ENCODE results near the gene PNISR.

The PNISR gene

GRCh38 chr6:99407076-99407475 is 18.0 kb downstream of the PNISR start:
- DNase-seq, result no peak

- DNase-seq, result no peak
Measured at GRCh38 chr6:99402448-99402847, 22.7 kb downstream of the PNISR start.

GRCh38 chr6:99397287-99397686 is 27.8 kb downstream of the PNISR start:
- no peak for DNase-seq

DNA sequence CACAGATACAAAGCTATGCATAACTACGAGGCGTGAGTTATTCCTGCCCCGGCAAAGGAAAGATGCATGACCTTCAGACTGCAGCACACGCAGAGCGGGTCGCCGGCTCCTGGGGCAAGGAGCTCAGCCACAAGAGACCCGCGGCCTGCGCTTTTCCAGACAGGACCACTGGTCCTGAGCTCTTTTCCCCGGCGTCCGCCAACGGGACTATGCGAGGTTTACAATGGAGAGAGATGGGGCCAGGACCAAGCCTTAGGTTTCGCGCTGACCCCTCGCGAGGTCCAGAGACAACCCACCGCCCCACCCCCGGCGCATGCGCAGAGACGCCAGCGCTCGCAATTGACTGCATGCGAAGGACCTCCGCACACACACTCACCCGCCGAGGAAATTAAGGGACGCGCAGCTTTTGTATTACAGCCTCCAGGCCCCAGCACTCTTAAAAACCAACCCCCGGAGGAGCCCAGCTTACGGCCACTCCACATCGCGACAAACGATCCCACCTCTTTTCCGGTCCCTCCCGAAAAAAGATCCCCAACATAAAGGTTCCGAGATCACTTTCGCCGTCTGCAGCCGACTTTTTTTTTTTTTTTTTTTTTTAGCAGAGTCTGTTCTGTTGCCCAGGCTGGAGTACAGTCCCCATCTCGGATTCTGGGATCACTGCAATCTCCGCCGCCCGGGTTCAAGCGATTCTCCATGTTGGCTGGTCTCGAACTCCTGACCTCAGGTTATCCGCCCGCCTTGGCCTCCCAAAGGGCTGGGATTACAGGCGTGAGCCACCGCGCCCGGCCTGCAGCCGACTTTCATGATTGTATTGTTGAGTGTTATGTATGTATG is 31.2 kb downstream of the PNISR start, which contains the start of gene COQ3:
COQ3 (minus strand) TSS at position 498 of the 834 bp plus-strand sequence; CDS start at position 482, 16 bp downstream.
- peak; percentile 59 to 66 for DNase-seq

DNA sequence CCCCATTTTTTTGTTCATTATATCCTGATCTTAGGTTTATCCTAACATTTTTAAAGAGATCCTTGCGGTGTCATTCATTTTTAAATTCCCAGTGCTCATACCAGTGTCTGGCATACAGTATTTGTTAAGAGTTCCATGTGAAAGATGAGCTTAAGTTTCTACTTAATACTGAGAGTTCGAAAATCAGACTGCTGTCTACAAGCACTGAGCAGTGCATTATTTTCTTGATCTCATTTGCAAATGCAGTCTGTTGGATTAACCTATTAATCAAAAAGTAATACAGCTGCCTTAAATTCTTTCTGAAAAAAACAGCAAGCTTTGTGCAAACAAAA is 31.8 kb downstream of the PNISR start:
- DNase-seq, result no peak

- no peak for DNase-seq
Measured at GRCh38 chr6:99390896-99391295, 34.2 kb downstream of the PNISR start.

GRCh38 chr6:99384507-99384906 is 40.6 kb downstream of the PNISR start:
- DNase-seq, result no peak

GRCh38 chr6:99378636-99379035 is 46.5 kb downstream of the PNISR start:
- no peak for DNase-seq

DNA sequence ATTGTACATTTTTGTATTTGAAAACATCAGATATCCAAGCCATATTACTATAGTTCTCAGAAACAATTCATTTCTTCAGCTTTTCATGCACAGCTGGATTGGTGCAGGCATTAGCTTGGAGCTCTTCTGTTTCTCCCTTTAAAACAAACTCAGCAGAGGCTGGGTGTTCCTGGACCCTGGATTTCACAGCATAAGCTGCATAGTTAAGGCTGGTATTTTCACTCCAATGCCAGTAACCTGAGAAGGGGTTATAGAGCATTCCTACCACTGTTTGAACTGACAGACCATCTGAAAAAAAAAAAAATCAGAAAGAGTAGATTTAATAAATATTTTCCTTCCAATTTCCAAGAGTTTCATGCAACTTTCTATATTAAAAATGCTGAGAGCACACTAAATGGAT is 55.6 kb downstream of the PNISR start:
- no peak for DNase-seq

DNA sequence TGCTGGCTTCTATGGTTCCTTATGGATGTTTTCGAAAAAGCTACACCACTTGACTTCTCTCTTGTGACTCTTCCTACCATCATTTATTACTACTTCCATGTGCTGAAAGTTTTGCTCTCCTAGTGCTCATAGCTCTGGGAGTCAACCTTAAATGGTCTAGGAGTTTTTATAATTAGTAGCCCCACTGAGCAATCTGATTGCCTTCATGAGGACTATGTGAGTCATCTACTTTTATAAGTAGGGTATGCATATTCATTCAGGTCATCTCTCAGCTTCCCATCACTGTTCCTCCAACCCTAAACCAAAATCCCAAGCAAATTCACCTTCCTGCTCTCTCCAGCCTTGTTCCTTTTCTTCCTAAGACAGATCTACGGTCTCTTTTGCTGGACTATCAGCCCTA is 58.3 kb downstream of the PNISR start:
- no peak for DNase-seq

DNA sequence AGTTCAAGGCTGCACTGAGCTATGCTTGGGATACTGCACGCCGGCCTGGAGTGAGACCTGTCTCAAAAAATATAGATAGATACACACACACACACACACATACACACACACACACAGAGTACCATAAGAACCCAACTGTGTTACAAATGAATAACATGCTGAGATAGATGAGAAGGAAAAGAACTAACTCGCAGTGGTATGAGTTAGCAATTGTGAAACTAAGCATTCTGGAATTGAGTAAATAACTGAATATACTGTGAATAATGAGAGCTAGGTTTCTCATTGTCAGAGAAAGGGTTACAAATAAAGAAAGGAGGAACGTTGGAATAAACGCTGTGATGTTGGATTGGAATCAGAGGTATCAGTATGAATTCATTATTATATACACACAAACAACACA is 61.1 kb downstream of the PNISR start:
- no peak for DNase-seq

- no peak for DNase-seq
Measured at GRCh38 chr6:99362678-99363268, 62.3 kb downstream of the PNISR start.

DNA sequence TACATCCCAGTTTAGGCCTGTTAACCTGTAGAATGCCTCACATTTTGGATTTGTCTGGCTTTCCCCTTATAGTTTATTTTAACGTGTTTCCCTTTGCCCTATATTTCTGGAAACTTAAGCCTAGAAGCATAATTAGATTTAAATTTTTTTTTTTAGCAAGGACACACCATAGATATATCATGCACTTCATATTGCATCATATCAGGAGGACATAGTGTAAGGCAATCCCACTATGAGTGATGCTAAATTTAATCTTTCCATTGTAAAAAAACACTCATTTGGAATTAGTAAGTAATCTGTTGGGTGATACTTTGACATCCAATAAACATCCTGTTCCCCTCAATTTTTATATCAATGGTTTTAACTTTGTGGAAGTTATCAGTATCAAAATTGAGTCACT is 65.3 kb downstream of the PNISR start:
- DNase-seq, result no peak

GRCh38 chr6:99356641-99357040 is 68.5 kb downstream of the PNISR start:
- no peak for DNase-seq

- DNase-seq, result no peak
Measured at GRCh38 chr6:99354983-99355382, 70.1 kb downstream of the PNISR start.

- no peak for DNase-seq
Measured at GRCh38 chr6:99353126-99353525, 72.0 kb downstream of the PNISR start.

DNA sequence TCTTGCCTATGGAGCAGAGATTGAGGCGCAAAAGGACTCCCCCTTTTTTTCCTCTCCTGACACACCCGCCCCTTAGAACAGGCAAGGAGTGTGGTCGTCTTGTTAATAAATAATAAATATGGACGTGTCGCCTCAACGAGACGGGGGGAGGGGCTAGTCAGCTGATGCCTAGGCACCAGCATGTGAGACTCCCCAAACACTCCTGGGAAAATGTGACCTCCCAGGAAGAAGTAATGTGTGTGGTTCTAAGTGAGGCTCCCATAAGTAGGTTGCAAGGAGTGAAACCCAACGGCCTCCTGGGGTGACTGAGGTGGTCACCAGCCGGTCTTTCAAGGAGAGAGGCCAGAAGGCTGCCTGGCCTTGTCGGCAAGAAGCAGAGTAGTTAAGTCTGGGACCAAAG is 74.5 kb downstream of the PNISR start:
- no peak for DNase-seq

DNA sequence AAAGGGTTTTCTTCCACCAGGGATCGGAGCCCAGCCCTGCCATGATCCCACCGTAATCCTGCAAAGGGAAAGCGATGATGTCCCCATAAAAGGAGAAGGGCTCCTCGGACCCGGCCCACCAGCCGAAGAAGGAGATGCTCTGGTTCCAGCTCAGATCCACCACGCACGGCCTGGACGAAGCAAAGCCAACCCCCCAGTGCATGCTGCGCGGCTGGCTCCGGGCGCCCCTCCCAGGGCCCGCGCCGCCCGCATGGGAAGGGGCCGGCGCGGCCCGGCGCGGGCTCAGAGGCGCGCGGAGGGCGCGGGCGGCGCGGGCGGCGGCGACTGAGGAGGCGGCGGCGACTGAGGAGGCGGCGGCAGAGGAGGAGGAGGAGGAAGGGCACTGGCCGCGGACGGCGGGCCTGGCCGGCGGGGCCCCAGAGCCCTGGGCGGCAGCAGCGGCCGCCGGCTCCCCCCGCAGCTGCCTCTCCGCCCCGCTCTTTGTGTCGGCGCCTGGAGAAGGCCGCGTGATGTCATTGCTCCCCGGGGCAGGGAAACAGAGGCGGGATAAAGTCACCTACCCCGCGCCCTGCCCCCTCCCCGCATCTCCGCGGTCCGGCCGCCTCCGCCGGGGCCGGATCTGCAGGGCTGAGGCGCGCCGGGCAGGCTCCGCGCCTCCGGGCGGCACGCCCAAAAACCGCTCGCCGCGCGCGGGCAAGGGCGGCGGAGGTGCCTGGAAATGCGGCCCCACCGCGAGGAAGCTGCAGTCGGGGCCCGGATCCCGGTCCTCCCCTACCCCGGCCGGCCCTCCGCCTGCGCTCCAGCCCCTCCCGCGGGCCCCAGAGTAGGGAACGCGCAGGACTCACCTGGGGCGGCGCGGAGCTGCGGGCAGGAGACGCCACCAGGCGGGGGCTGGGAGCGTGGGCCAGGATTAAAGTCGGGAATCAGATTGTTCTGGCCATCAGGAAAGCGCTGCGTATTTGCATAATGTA is 75.7 kb downstream of the PNISR start, which contains the start of gene FAXC:
FAXC (minus strand) TSS at position 504 of the 971 bp plus-strand sequence; CDS start at position 202, 302 bp downstream.
- no peak for DNase-seq

DNA sequence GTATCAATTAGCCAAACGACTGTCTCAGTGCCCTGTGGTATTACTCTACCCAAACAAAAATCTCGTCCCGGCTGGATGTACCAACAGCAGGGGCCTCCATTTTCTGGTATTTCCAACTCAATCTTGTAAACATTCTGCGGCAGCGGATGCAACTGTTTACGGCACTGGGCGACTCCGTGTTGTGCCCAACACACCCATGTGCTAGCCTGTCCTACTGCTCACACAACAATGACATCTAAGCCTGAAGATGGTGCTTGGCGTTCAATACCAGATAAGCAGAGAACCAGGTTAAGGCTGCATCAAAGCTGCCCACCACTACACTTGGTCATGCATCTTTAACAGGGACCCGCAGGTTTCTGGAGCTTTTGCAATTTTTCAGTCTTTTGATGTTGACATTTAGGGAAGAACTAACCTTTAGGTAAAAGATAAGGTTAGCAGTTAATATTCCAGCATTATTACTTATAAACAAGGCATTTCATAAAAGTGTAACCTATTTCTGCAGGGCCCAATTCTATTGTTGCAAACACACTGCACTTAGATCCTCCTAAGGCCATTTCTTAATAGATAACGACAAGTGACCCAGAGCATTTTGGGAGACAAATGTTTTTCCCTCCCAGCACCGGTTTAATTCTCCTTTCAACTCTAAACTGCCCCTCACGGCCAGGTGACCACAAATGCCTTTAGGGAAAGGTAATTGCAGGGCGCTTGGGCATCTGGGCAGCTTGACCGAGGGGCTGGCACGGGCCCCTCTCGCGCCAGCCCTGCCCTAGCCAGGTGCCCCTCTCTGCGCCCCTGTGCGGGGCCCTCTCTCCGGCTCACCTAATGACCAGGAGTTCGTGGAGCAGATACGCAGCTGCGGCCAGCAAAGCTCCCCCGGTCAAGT is 76.6 kb downstream of the PNISR start:
- no peak for DNase-seq

Data from CD4-positive, alpha-beta T cell treated with Interleukin-4 for 1 hour (primary cell).